Measurements from ENCODE around the gene DUXA. TPM values are rescaled to one million over a fixed set of nuclear protein-coding genes. Genes with fewer than 3 reads are reported as not detected.

DUXA gene
- total RNA-seq, 1 donor, result not detected

- no peak for TF ChIP-seq CTCF (IDR thresholded peaks at IDR 0.05; ENCODE audit: insufficient read depth, low read depth, low read length)
- H3K4me3 ChIP-seq (ENCODE audit: low read depth, low read length), result no peak overlapping the region
- DNase-seq (ENCODE audit: low read depth), result no peak
These were observed 60.5 kb downstream of the DUXA start for GRCh38 chr19:57106722-57107235.

- DNase-seq (ENCODE audit: low read depth), result no peak
- no peak for TF ChIP-seq CTCF (IDR thresholded peaks at IDR 0.05; ENCODE audit: insufficient read depth, low read depth, low read length)
These were observed 61.1 kb downstream of the DUXA start for GRCh38 chr19:57105976-57106721.

More at GRCh38 chr19:57105976-57106721, 61.1 kb downstream of the DUXA start:
- H3K4me3 ChIP-seq (ENCODE audit: low read depth, low read length), result no peak overlapping the region

Small RNAs within 50 kb of the gene (small RNA-seq; reads per million reads assigned to genes)
- gene AC025588.3, result not detected

Other genes starting within 250 kb of the DUXA start
- under 0.01 TPM in 1 of 2 replicates, not detected in the other for gene USP29, start 47.5 kb downstream of the DUXA start, total RNA-seq
- not detected in 2 replicates for gene ZIM3, start 22.3 kb downstream of the DUXA start, total RNA-seq
- gene ZNF264, start 24.0 kb upstream of the DUXA start, total RNA-seq, result 25.5 and 25.8 TPM in 2 replicates
- gene AURKC, start 63.5 kb upstream of the DUXA start, total RNA-seq, result 0.43 and 0.64 TPM in 2 replicates
- gene ZNF805, start 73.1 kb upstream of the DUXA start, total RNA-seq, result 28.1 and 29.3 TPM in 2 replicates
- gene ZNF460, start 113.0 kb upstream of the DUXA start, total RNA-seq, result 86.0 and 91.1 TPM in 2 replicates
- 9.7 and 10.4 TPM in 2 replicates for gene ZNF543, start 153.0 kb upstream of the DUXA start, total RNA-seq
- gene ZNF304, start 183.8 kb upstream of the DUXA start, total RNA-seq, result 9.0 and 11.2 TPM in 2 replicates
- gene TRAPPC2B, start 196.1 kb upstream of the DUXA start, total RNA-seq, result 8.4 and 11.7 TPM in 2 replicates
- 1.9 and 6.0 TPM in 2 replicates for gene ZNF547, start 196.1 kb upstream of the DUXA start, total RNA-seq
- 15.8 and 19.0 TPM in 2 replicates for gene ZNF548, start 222.4 kb upstream of the DUXA start, total RNA-seq
- 10.4 and 15.1 TPM in 2 replicates for gene ZNF17, start 243.7 kb upstream of the DUXA start, total RNA-seq